Stimulated activated CD4-positive, alpha-beta T cell treated with anti-CD3 and anti-CD28 coated beads, Interleukin-1b, Interleukin-23, amount 100 ng/mL, for 48 hours (primary cell): ENCODE measurements around the gene GON4L.
"Not testable (repeated sequence)": the region's sequence is repeated elsewhere in the genome, so short reads cannot be mapped to it uniquely, and the experiment has no call there.

Experiments
- DNase-seq: peaks from one replicate; pipeline ENCODE4 v3.0.0-alpha.2; 2020

GON4L gene

GRCh38 chr1:155741908-155742307 is 115.1 kb downstream of the GON4L start:
- no peak for DNase-seq

- no peak for DNase-seq
These were observed 116.0 kb downstream of the GON4L start for GRCh38 chr1:155740995-155741394.

GRCh38 chr1:155729031-155729898 is 127.7 kb downstream of the GON4L start:
- DNase-seq, result no peak

- no peak for DNase-seq
These were observed 131.9 kb downstream of the GON4L start for GRCh38 chr1:155725142-155725541.

- DNase-seq, result no peak
These were observed 137.3 kb downstream of the GON4L start for GRCh38 chr1:155719703-155720102.

- not testable (repeated sequence) for DNase-seq
These were observed 138.4 kb downstream of the GON4L start for GRCh38 chr1:155718524-155719115.

GRCh38 chr1:155717041-155717440 is 140.0 kb downstream of the GON4L start:
- no peak for DNase-seq

- no peak for DNase-seq
These were observed 141.2 kb downstream of the GON4L start for GRCh38 chr1:155715777-155716176.

GRCh38 chr1:155715056-155715455 is 142.0 kb downstream of the GON4L start:
- DNase-seq, result not testable (repeated sequence)

GRCh38 chr1:155713075-155713474 is 143.9 kb downstream of the GON4L start:
- no peak for DNase-seq

GRCh38 chr1:155712636-155713035 is 144.4 kb downstream of the GON4L start:
- not testable (repeated sequence) for DNase-seq

GRCh38 chr1:155711457-155711856 is 145.6 kb downstream of the GON4L start:
- not testable (repeated sequence) for DNase-seq

- no peak for DNase-seq
These were observed 147.6 kb downstream of the GON4L start for GRCh38 chr1:155709391-155709790.

- no peak for DNase-seq
These were observed 150.9 kb downstream of the GON4L start for GRCh38 chr1:155706139-155706538.

- not testable (repeated sequence) for DNase-seq
These were observed 152.6 kb downstream of the GON4L start for GRCh38 chr1:155704414-155704813.

GRCh38 chr1:155703216-155703615 is 153.8 kb downstream of the GON4L start:
- no peak for DNase-seq

GRCh38 chr1:155701675-155702074 is 155.3 kb downstream of the GON4L start:
- not testable (repeated sequence) for DNase-seq
